GM12878 (cell line): ENCODE data around the gene EMILIN3. TPM values are rescaled to one million over a fixed set of nuclear protein-coding genes. Genes with fewer than 3 reads are reported as not detected.

Source experiments
- ATAC-seq: fragments of 200-7000 bp; cut with Tn5 transposase; 3 replicates; pipeline ENCODE4 v1.9.1; 2020; ENCODE audit warnings: mild to moderate bottlenecking, moderate library complexity
- BruUV-seq: library from RNA; stranded (reverse); fragments of 400-500 nt; replicated peaks from 2 replicates; lab custom pipeline; 2021; lab: Mats Ljungman, UMichigan
- CTCF ChIA-PET: fragments of 300-600 bp; sonication (Branson Sonifier 250); formaldehyde crosslinking; extraction: SDS; loops from one replicate; lab custom pipeline; 2021; ENCODE audit warnings: inconsistent platforms; lab: Yijun Ruan, JAX
- POLR2A ChIA-PET: fragments of 350-600 bp; formaldehyde crosslinking; extraction: SDS; loops from one replicate; lab custom pipeline; 2021; ENCODE audit warnings: inconsistent platforms; lab: Charles Lee
- RAD21 ChIA-PET: fragments of 300-600 bp; sonication (Branson Sonifier 250); formaldehyde crosslinking; loops from one replicate; lab custom pipeline; 2023; ENCODE audit warnings: antibody characterized with exemption; ENCODE audit not compliant: unreplicated experiment; lab: Charles Lee
- SMC1A ChIA-PET: fragments of 300-600 bp; sonication (Branson Sonifier 250); formaldehyde crosslinking; loops from one replicate; lab custom pipeline; 2023; ENCODE audit not compliant: unreplicated experiment, uncharacterized antibody; lab: Charles Lee
- DNase-seq: peaks from one replicate; pipeline ENCODE4 v3.0.0-alpha.2; 2011; ENCODE audit warnings: low read depth, low spot score
- FAIRE-seq: peaks from 3 replicates; lab custom pipeline; 2011; peaks lifted over from hg19 to GRCh38; lab: Jason Lieb, UNC
- H2AFZ ChIP-seq: 2 replicates; pipeline ENCODE4 v1.6.0; 2011; ENCODE audit warnings: low read depth, low read length, control low read depth; ENCODE audit not compliant: control insufficient read depth
- H3K27ac ChIP-seq: 2 replicates; pipeline ENCODE4 v1.5.1; 2011; ENCODE audit warnings: control low read depth; ENCODE audit not compliant: control insufficient read depth, insufficient read depth
- H3K27me3 ChIP-seq, 2 experiments: replicated peaks in 1 of 2; 2 replicates each; pipeline versions ENCODE4 v1.6.0 to v1.6.1; 2011; ENCODE audit warnings: low read length in 1 of 2; ENCODE audit not compliant: control insufficient read depth in 2 of 2, insufficient read depth in 2 of 2
- H3K36me3 ChIP-seq, 2 experiments: 2 replicates each; pipeline ENCODE4 v1.5.1; 2011; ENCODE audit warnings: low read length in 1 of 2; ENCODE audit not compliant: control insufficient read depth in 2 of 2, insufficient read depth in 2 of 2
- H3K4me1 ChIP-seq: 2 replicates; pipeline ENCODE4 v1.6.1; 2011; ENCODE audit warnings: mild to moderate bottlenecking, low read length, moderate library complexity, mixed read lengths; ENCODE audit not compliant: control insufficient read depth, insufficient read depth
- H3K4me2 ChIP-seq: 2 replicates; pipeline ENCODE4 v1.6.0; 2011; ENCODE audit warnings: control low read depth; ENCODE audit not compliant: control insufficient read depth, insufficient read depth
- H3K4me3 ChIP-seq: fragments of 200-600 bp; sonication (generic); 2 replicates; pipeline ENCODE4 v1.5.1; 2016
- H3K79me2 ChIP-seq: 2 replicates; pipeline ENCODE4 v1.6.0; 2011; ENCODE audit warnings: low read length; ENCODE audit not compliant: control insufficient read depth, insufficient read depth
- H3K9ac ChIP-seq: 2 replicates; pipeline ENCODE4 v1.8.0; 2011; ENCODE audit warnings: low read length, control low read depth, mixed read lengths; ENCODE audit not compliant: control insufficient read depth, insufficient read depth
- H3K9me3 ChIP-seq: replicated peaks from 3 replicates; pipeline ENCODE4 v1.5.1; 2011; ENCODE audit warnings: mild to moderate bottlenecking, low read length; ENCODE audit not compliant: control insufficient read depth, insufficient read depth
- H4K20me1 ChIP-seq: 2 replicates; pipeline ENCODE4 v1.6.0; 2011; ENCODE audit not compliant: control insufficient read depth, insufficient read depth
- BHLHE40 ChIP-seq, 2 experiments: fragments of 450-650 bp in 1 of 2; IDR thresholded peaks; 2 replicates each; pipeline ENCODE4 v1.6.1; 2011 to 2017; ENCODE audit warnings: low read depth in 2 of 2, borderline replicate concordance in 1 of 2, improper control_type of control experiment in 1 of 2, low read length in 1 of 2, mild to moderate bottlenecking in 1 of 2
- CBX3 ChIP-seq: fragments of 200-600 bp; sonication (generic); IDR thresholded peaks from 2 replicates; pipeline ENCODE4 v1.6.1; 2016; ENCODE audit warnings: low read depth, borderline replicate concordance
- NRF1 ChIP-seq: conservative IDR thresholded peaks from 2 replicates; pipeline ENCODE4 v1.6.1; 2011; ENCODE audit warnings: mild to moderate bottlenecking, low read depth, low read length, improper control_type of control experiment
- POLR2AphosphoS5 ChIP-seq: IDR thresholded peaks from 2 replicates; pipeline ENCODE4 v1.6.1; 2011; ENCODE audit warnings: mild to moderate bottlenecking, low read length, inconsistent platforms
- RBBP5 ChIP-seq: fragments of 200-600 bp; sonication (generic); conservative IDR thresholded peaks from 2 replicates; pipeline ENCODE4 v1.6.1; 2016
- RFX5 ChIP-seq: IDR thresholded peaks from 2 replicates; pipeline ENCODE4 v1.6.1; 2011; ENCODE audit warnings: low read depth, low read length, improper control_type of control experiment
- TBL1XR1 ChIP-seq: IDR thresholded peaks from 2 replicates; pipeline ENCODE4 v1.6.1; 2012; ENCODE audit warnings: low read depth, low read length, improper control_type of control experiment
- ZBTB40 ChIP-seq: fragments of 450-650 bp; IDR thresholded peaks from 2 replicates; pipeline ENCODE4 v1.6.1; 2016; ENCODE audit warnings: mild to moderate bottlenecking, moderate library complexity, borderline replicate concordance
- WGBS: methylation state at CpG from one replicate; pipeline ENCODE4 v1.1.6; 2016; ENCODE audit warnings: low lambda C conversion rate; ENCODE audit not compliant: insufficient replicate concordance, insufficient coverage; ENCODE audit errors: missing lambda C conversion rate; 5-methylcytosine and 5-hydroxymethylcytosine counted together
- in situ Hi-C: fragments of 300-500 bp; cut with MboI; formaldehyde crosslinking; loops from 9 replicates; pipeline ENCODE4 v1.14.3; 2018; ENCODE audit warnings: mixed read lengths
- intact Hi-C: fragments of 100-400 bp; cut with micrococcal nuclease; formaldehyde crosslinking; loops from one replicate; pipeline ENCODE4 v1.14.2; 2022; ENCODE audit not compliant: unreplicated experiment
- polyA plus RNA-seq, 11 experiments: library from polyadenylated mRNA; depleted of rRNA in 4 of 11; unstranded in 6 of 11; stranded (reverse) in 5 of 11; fragments of >200 nt; fragmentation: Nextera tagmentation in 4 of 11; fragmentation: Illumina TruSeq in 1 of 11; extraction: Ambion mirVana in 4 of 11; extraction: Trizol in 1 of 11; gene quantifications; 1 replicate in 1 of 11; 2 replicates in 10 of 11; pipeline versions ENCODE4 v1.2.1 to v1.2.3, GENCODE V29; 2011 to 2016; ENCODE audit warnings: inconsistent platforms in 2 of 11, missing spikeins in 2 of 11, low read depth in 1 of 11
- total RNA-seq, 4 experiments: library from RNA; depleted of rRNA in 3 of 4; stranded (reverse); fragments of >200 nt in 3 of 4; fragmentation: Illumina TruSeq in 1 of 4; extraction: Trizol in 1 of 4; gene quantifications; 2 replicates each; pipeline versions ENCODE4 v1.2.1 to v1.2.3, GENCODE V29; 2013 to 2021
- TF ChIP-seq, protein P1 (sequence below): fragments of 450-650 bp; IDR thresholded peaks from 2 replicates; pipeline ENCODE4 v1.6.1; 2017; ENCODE audit warnings: mild to moderate bottlenecking

Gene EMILIN3
- total and polyA plus RNA-seq, 10 of the 15 experiments (the other 5 are each of a cell fraction or from before 2014, with no cell fraction given) = not detected

DNA sequence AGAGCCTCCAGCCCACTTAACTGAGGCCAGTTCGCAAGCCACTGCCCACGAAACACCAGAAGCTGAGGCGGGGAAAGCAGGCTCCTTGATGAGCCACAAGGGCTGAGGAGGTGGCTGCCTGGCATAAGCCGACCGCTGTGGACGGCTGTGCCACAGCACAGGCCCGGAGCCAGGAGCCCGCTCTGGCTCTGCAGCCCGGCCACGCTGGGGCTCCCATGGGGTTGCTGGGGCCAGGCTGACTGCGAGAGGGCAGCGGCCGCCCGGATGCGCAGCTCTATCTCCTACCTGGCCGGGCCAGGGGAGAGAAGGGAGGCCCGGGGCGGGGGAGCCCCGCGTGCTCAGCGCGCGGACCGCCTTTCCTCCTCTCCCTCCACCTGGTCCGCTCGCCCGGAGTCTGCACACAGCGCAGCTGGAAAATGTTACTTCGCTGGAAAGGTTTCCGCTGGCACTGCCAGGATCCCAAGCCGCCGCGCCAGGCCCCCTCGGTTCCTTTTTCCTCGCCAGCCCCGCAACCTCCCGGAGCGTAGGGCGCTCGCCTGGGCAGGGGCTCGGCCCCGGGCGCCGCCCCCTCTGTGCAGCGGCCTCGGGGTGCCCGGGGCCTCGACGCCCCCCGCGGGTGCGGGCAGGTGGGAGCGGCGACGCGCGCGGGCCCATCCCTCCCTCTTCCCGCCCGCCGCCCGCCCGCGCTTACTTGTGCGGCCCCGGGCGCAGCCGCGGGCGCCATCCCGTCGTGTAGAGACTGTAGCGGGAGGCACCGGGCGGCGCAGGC lies 657 bp downstream of the EMILIN3 start:
- no peaks in the 10 kb centered on the region for H3K36me3 ChIP-seq
- ChIA-PET CTCF (no interaction called here), SMC1A (no interaction called here)
- peaks cover 0 to 15% of the 10 kb centered on the region in 2 experiments for H3K27me3 ChIP-seq
- no TSS peak for BruUV-seq
- H3K9ac ChIP-seq = no peak overlapping the region
- no peaks in the 10 kb centered on the region for H3K9me3 ChIP-seq
- FAIRE-seq = no peak
- no peak overlapping the region for H3K4me2 ChIP-seq
- intact Hi-C loops = no loop called here
- no peaks in the 10 kb centered on the region for H4K20me1 ChIP-seq
- no peak overlapping the region for H3K4me3 ChIP-seq
- whole genome bisulfite sequencing = 31% methylated on average over 70 of the region's 76 CpGs
- H3K4me1 ChIP-seq = peaks cover 14% of the 10 kb centered on the region
- no peak for ATAC-seq
- in situ Hi-C loops = no loop called here
- TF ChIP-seq TBL1XR1 (no peak), POLR2AphosphoS5 (no peak)
- TF ChIP-seq, all 136 proteins: peak for 0
- POLR2A ChIA-PET = no interaction called here
- no peak overlapping the region for H3K27ac ChIP-seq
- no peak overlapping the region for H2AFZ ChIP-seq
- RAD21 ChIA-PET = no interaction called here
- no peak for DNase-seq
- no peaks in the 10 kb centered on the region for H3K79me2 ChIP-seq

DNA sequence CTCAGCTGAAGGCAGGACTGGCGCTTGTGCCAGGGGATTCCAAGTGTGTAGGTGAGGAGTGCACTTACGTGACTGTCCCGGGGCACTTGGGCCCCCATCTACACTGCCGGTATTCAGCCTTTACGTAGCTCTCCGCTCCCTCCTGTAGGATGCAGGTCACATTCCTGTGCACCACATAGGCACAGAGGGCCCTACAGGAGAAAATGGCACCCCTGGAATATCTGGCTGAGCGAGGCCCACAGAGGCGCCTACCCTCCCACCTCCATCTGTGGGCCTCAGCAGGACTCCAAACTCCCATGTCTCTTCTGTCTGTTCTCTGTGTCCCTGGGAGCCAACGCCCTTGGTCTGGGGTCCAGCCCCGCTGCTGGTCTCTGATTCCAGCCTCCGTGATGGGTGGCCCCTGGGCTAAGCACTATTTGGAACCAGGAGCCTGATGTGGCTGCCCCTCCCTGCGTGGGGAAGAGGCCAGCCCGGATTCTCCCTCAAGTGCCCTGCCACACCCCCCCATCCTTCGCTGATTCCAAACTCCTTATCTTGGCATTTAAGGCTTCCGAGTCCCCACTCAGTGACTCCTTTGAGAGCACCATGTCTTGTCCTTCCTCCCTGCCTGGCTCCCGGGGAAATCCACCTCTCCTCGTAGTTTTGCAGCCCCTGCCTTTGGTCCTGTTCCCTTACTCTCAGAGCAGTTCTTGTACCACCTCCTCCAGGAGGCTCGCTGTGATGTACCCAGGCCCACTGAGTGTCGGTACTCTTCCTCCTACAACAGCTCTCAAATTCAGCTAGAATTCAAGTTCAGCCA lies 1.5 kb downstream of the EMILIN3 start:
- Histone ChIP-seq H3K9me3 (no peaks in the 10 kb centered on the region), H3K79me2 (no peaks in the 10 kb centered on the region), H3K36me3 (no peaks in the 10 kb centered on the region), H3K4me1 (peaks cover 11% of the 10 kb centered on the region), H2AFZ (no peak overlapping the region), H3K4me2 (no peak overlapping the region), H3K9ac (no peak overlapping the region), H3K27me3 (peaks cover 0 to 15% of the 10 kb centered on the region in 2 experiments), H3K27ac (no peak overlapping the region), H4K20me1 (no peaks in the 10 kb centered on the region), H3K4me3 (no peak overlapping the region)
- RAD21 ChIA-PET = no interaction called here
- in situ Hi-C loops (no loop called here), intact Hi-C loops (no loop called here)
- CTCF ChIA-PET = no interaction called here
- no TSS peak for BruUV-seq
- no peak for DNase-seq
- POLR2A ChIA-PET = no interaction called here
- 40% methylated on average over 19 of the region's 19 CpGs for WGBS
- no peak for ATAC-seq
- SMC1A ChIA-PET = no interaction called here
- FAIRE-seq = no peak
- TF ChIP-seq BHLHE40 (IDR thresholded peaks at IDR 0.05; ENCODE audit: borderline replicate concordance in 1 of 2, low read depth in 2 of 2, low read length in 1 of 2) (no peak), NRF1 (no peak), ZBTB40 (no peak), RFX5 (no peak), RBBP5 (no peak), CBX3 (no peak)
- TF ChIP-seq, protein P1, sequence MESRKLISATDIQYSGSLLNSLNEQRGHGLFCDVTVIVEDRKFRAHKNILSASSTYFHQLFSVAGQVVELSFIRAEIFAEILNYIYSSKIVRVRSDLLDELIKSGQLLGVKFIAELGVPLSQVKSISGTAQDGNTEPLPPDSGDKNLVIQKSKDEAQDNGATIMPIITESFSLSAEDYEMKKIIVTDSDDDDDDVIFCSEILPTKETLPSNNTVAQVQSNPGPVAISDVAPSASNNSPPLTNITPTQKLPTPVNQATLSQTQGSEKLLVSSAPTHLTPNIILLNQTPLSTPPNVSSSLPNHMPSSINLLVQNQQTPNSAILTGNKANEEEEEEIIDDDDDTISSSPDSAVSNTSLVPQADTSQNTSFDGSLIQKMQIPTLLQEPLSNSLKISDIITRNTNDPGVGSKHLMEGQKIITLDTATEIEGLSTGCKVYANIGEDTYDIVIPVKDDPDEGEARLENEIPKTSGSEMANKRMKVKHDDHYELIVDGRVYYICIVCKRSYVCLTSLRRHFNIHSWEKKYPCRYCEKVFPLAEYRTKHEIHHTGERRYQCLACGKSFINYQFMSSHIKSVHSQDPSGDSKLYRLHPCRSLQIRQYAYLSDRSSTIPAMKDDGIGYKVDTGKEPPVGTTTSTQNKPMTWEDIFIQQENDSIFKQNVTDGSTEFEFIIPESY = no peak
